Transverse colon (tissue), 4 donors: ENCODE measurements around the gene RPL19. TPM values are rescaled to one million over a fixed set of nuclear protein-coding genes. Genes with fewer than 3 reads are reported as not detected.

Experiments
- DNase-seq: peaks from one replicate; pipeline ENCODE4 v3.0.0-alpha.2; 2019
- H3K27ac ChIP-seq, 4 donors: fragments of 200-600 bp; sonication (generic); 2 replicates each; pipeline ENCODE4 v1.5.1; 2016 to 2018; ENCODE audit warnings: inconsistent platforms in 4 of 4
- H3K27me3 ChIP-seq: fragments of 200-600 bp; sonication (generic); 2 replicates; pipeline ENCODE4 v1.5.1; 2017; ENCODE audit warnings: inconsistent platforms
- H3K36me3 ChIP-seq, 4 donors: fragments of 200-600 bp; sonication (generic); 2 replicates each; pipeline ENCODE4 v1.5.1; 2017 to 2019; ENCODE audit warnings: inconsistent platforms in 4 of 4
- H3K4me1 ChIP-seq, 4 donors: fragments of 200-600 bp; sonication (generic); 2 replicates each; pipeline ENCODE4 v1.5.1; 2017 to 2020; ENCODE audit warnings: inconsistent platforms in 4 of 4
- H3K4me3 ChIP-seq, 4 donors: fragments of 200-600 bp; sonication (generic); 1 replicate in 1 of 4; 2 replicates in 3 of 4; pipeline versions ENCODE4 v1.5.1 to v1.6.1; 2017 to 2019; ENCODE audit warnings: inconsistent platforms in 4 of 4
- H3K9me3 ChIP-seq, 2 donors: fragments of 200-600 bp; sonication (generic); 2 replicates each; pipeline ENCODE4 v1.5.1; 2017 to 2019; ENCODE audit warnings: inconsistent platforms in 2 of 2
- CTCF ChIP-seq, 5 experiments: fragments of 200-600 bp in 3 of 5; fragments of 450-650 bp in 2 of 5; sonication (generic) in 3 of 5; IDR thresholded peaks; 1 replicate in 2 of 5; 2 replicates in 3 of 5; pipeline ENCODE4 v1.5.1; 2016 to 2017; ENCODE audit warnings: antibody characterized with exemption in 5 of 5, inconsistent platforms in 3 of 5, mild to moderate bottlenecking in 2 of 5, moderate library complexity in 1 of 5
- EP300 ChIP-seq: sonication (generic); formaldehyde crosslinking; IDR thresholded peaks from one replicate; pipeline ENCODE4 v1.6.1; 2017; ENCODE audit warnings: antibody characterized with exemption, low read depth
- POLR2A ChIP-seq: fragments of 450-650 bp; IDR thresholded peaks from one replicate; pipeline ENCODE4 v1.6.1; 2016; ENCODE audit warnings: antibody characterized with exemption, mild to moderate bottlenecking, moderate library complexity
- POLR2AphosphoS5 ChIP-seq, 3 donors: sonication (generic); formaldehyde crosslinking; IDR thresholded peaks; one replicate each; pipeline ENCODE4 v1.6.1; 2016; ENCODE audit warnings: antibody characterized with exemption in 3 of 3
- WGBS, 2 donors: methylation state at CpG; one replicate each; pipeline ENCODE4 v1.1.5; 2018; ENCODE audit warnings: low coverage in 1 of 2; 5-methylcytosine and 5-hydroxymethylcytosine counted together
- in situ Hi-C, 4 donors: fragments of 200-750 bp; cut with MboI; loops; one replicate each; pipeline versions ENCODE4 v1.15.0 to v1.15.1; 2017; ENCODE audit warnings: low sequenced_read_pairs in 3 of 4, low pct_ligation_motif_present in 1 of 4, low pct_unique_long_range_greater_than_20kb in 1 of 4
- intact Hi-C: fragments of 100-400 bp; cut with DNase I; formaldehyde crosslinking; loops from one replicate; pipeline ENCODE4 v1.15.1; 2023; ENCODE audit warnings: low total_unique reads
- total RNA-seq, 4 donors: library from RNA; depleted of rRNA; stranded (reverse); fragments of >200 nt; gene quantifications; one replicate each; pipeline ENCODE4 v1.1.0, GENCODE V29; 2016

The RPL19 gene
- total RNA-seq, 4 donors from 2014 or later = 1,146 to 2,715 (median 2,002) TPM

- Histone ChIP-seq H3K4me1 (peaks cover 23 to 59% (median 40%) of the 10 kb centered on the region in 4 donors), H3K9me3 (no peaks in the 10 kb centered on the region), H3K4me3 (peak overlapping the region in 2 of 4 donors; percentile 59 to 78), H3K27me3 (no peaks in the 10 kb centered on the region), H3K36me3 (peaks cover 0 to 19% (median 9%) of the 10 kb centered on the region in 4 donors), H3K27ac (peak overlapping the region; percentile 77 to 98 (median 96))
- intact Hi-C loops (no loop called here), in situ Hi-C loops (no loop called here)
- WGBS, 2 donors = 57 to 70% methylated on average over 1 to 4 of the region's 4 CpGs
- no peak for TF ChIP-seq POLR2AphosphoS5 (IDR thresholded peaks at IDR 0.05)
- DNase-seq = no peak
These were observed 1.9 kb upstream of the RPL19 start for GRCh38 chr17:39198186-39198566.

- peak; percentile 91 for DNase-seq
- WGBS, 2 donors = 0 to 1% methylated on average over 4 to 10 of the region's 10 CpGs
These were observed 338 bp upstream of the RPL19 start for GRCh38 chr17:39199820-39200069.

GRCh38 chr17:39200957-39201510 is 951 bp downstream of the RPL19 start:
- Histone ChIP-seq H3K4me3 (peak overlapping the region; percentile 64 to 97 (median 85)), H3K27me3 (no peaks in the 10 kb centered on the region), H3K4me1 (peaks cover 23 to 47% (median 37%) of the 10 kb centered on the region in 4 donors), H3K27ac (peak overlapping the region; percentile 85 to 98 (median 96)), H3K36me3 (peaks cover 0 to 39% (median 19%) of the 10 kb centered on the region in 4 donors), H3K9me3 (no peaks in the 10 kb centered on the region)
- in situ Hi-C loops = no loop called here
- TF ChIP-seq POLR2A (no peak), EP300 (no peak), POLR2AphosphoS5 (IDR thresholded peaks at IDR 0.05) (no peak), CTCF (IDR thresholded peaks at IDR 0.05) (no peak)
- intact Hi-C loops = no loop called here
- WGBS, 2 donors = 19 to 22% methylated on average over 8 to 11 of the region's 11 CpGs
- DNase-seq = no peak

More at GRCh38 chr17:39199820-39200069, 338 bp upstream of the RPL19 start:
- in situ Hi-C loops (no loop called here), intact Hi-C loops (no loop called here)
- Histone ChIP-seq H3K4me3 (peak overlapping the region; percentile 15 to 97 (median 74)), H3K36me3 (peaks cover 0 to 34% (median 18%) of the 10 kb centered on the region in 4 donors), H3K27me3 (no peaks in the 10 kb centered on the region), H3K4me1 (peaks cover 23 to 59% (median 40%) of the 10 kb centered on the region in 4 donors), H3K9me3 (no peaks in the 10 kb centered on the region), H3K27ac (peak overlapping the region; percentile 85 to 98 (median 96))
- no peak for TF ChIP-seq EP300
- TF ChIP-seq POLR2AphosphoS5 (IDR thresholded peaks at IDR 0.05) = peak in 1 of 3 donors; percentile 77

GRCh38 chr17:39204245-39204644 is 4.2 kb downstream of the RPL19 start:
- intact Hi-C loops = no loop called here
- in situ Hi-C loops = no loop called here
- no peak overlapping the region for H3K27ac ChIP-seq
- 80 to 84% methylated on average over 5 to 8 of the region's 8 CpGs for WGBS, 2 donors
- H3K4me3 ChIP-seq = no peak overlapping the region
- no peaks in the 10 kb centered on the region for H3K27me3 ChIP-seq
- H3K9me3 ChIP-seq = no peaks in the 10 kb centered on the region
- TF ChIP-seq POLR2AphosphoS5 (IDR thresholded peaks at IDR 0.05) (no peak), EP300 (no peak), CTCF (IDR thresholded peaks at IDR 0.05) (no peak), POLR2A (no peak)
- H3K4me1 ChIP-seq = peaks cover 20 to 35% (median 26%) of the 10 kb centered on the region in 4 donors
- H3K36me3 ChIP-seq = peaks cover 0 to 39% (median 19%) of the 10 kb centered on the region in 4 donors
- DNase-seq = no peak

- no peak for DNase-seq
- TF ChIP-seq EP300 (no peak), POLR2A (no peak), CTCF (IDR thresholded peaks at IDR 0.05) (no peak), POLR2AphosphoS5 (IDR thresholded peaks at IDR 0.05) (no peak)
- H3K27me3 ChIP-seq = no peaks in the 10 kb centered on the region
- intact Hi-C loops = loop anchor here (5.0 kb wide), 1 partner anchor 37 kb away; no protein-coding TSS in a partner anchor
- no peak overlapping the region for H3K27ac ChIP-seq
- 67 to 76% methylated on average over 1 to 3 of the region's 3 CpGs for WGBS, 2 donors
- peaks cover 0 to 39% (median 19%) of the 10 kb centered on the region in 4 donors for H3K36me3 ChIP-seq
- in situ Hi-C loops = no loop called here
- no peak overlapping the region for H3K4me3 ChIP-seq
- H3K9me3 ChIP-seq = no peaks in the 10 kb centered on the region
- H3K4me1 ChIP-seq = peaks cover 25 to 39% (median 33%) of the 10 kb centered on the region in 4 donors
These were observed 5.0 kb downstream of the RPL19 start for GRCh38 chr17:39205112-39205526.
